ENCODE results near the gene ADAMTSL1.

DNA sequence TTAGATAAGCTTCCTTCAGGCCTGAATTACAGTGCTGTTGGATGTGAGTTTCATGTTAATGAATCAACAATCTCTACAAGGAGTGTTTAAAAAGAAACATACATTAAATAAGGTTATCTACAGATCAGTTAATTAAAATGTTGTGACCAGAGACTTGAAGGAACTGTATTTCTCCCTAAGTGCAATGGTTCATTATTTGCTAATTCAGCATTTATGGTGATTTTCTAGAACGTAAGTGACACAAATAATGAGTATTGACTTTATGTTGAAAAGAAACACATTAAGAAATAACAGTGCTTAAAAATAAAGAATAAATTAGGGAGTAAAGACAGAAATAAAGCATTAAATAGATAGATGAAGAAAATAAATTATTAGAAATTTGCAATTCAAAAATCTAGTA, 74.5 kb downstream of the ADAMTSL1 start:
- TF ChIP-seq, protein P1, sequence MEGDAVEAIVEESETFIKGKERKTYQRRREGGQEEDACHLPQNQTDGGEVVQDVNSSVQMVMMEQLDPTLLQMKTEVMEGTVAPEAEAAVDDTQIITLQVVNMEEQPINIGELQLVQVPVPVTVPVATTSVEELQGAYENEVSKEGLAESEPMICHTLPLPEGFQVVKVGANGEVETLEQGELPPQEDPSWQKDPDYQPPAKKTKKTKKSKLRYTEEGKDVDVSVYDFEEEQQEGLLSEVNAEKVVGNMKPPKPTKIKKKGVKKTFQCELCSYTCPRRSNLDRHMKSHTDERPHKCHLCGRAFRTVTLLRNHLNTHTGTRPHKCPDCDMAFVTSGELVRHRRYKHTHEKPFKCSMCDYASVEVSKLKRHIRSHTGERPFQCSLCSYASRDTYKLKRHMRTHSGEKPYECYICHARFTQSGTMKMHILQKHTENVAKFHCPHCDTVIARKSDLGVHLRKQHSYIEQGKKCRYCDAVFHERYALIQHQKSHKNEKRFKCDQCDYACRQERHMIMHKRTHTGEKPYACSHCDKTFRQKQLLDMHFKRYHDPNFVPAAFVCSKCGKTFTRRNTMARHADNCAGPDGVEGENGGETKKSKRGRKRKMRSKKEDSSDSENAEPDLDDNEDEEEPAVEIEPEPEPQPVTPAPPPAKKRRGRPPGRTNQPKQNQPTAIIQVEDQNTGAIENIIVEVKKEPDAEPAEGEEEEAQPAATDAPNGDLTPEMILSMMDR (IDR thresholded peaks at IDR 0.05; ENCODE audit: control extremely low read depth in 1 of 3, insufficient read depth in 1 of 3, low read depth in 1 of 3, low read length in 3 of 3) = no peak
- no peak for TF ChIP-seq PHF8 (conservative IDR thresholded peaks at IDR 0.05; ENCODE audit: low read depth, low read length)
- no peak for TF ChIP-seq EZH2 (IDR thresholded peaks at IDR 0.05; ENCODE audit: low read depth, low read length, severe bottlenecking)
- no peak for TF ChIP-seq POLR2AphosphoS5 (IDR thresholded peaks at IDR 0.05; ENCODE audit: low read depth, low read length)
- no peak for TF ChIP-seq SP1 (IDR thresholded peaks at IDR 0.05; ENCODE audit: low read depth, low read length)
- no peak for TF ChIP-seq EP300 (IDR thresholded peaks at IDR 0.05; ENCODE audit: borderline replicate concordance in 1 of 2, low read depth in 2 of 2, low read length in 2 of 2)
- no peak for TF ChIP-seq SUZ12 (IDR thresholded peaks at IDR 0.05; ENCODE audit: low read length)
- TF ChIP-seq POLR2A (IDR thresholded peaks at IDR 0.05; ENCODE audit: control extremely low read depth in 1 of 2, low read depth in 2 of 2, low read length in 2 of 2) = no peak
- TF ChIP-seq CHD1 (IDR thresholded peaks at IDR 0.05; ENCODE audit: low read depth, low read length) = no peak

Data from H1 (cell line).